ENCODE data around the gene MCU.
"Not testable (repeated sequence)": the region's sequence is repeated elsewhere in the genome, so short reads cannot be mapped to it uniquely, and the experiment has no call there.

The MCU gene

DNA sequence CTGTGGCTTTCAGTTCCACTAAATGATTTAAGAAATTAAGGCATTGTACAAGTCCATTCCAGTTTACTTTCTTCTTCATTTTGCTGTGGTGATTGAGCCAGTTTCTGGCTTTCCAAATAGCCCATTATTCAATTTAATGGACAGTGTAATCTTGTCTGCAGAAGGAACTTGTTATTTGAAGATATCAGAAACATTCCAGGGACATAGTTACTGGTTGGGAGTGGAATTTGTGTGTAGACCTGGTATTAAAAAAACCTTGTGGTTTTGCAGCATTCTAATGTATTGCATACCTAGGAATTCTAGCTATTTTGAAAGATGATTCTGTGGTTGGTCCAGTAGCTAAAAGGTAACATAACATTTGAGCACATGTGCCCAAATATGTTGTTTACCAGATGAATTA, 72.2 kb downstream of the MCU start:
- DNase-seq, result no peak

DNA sequence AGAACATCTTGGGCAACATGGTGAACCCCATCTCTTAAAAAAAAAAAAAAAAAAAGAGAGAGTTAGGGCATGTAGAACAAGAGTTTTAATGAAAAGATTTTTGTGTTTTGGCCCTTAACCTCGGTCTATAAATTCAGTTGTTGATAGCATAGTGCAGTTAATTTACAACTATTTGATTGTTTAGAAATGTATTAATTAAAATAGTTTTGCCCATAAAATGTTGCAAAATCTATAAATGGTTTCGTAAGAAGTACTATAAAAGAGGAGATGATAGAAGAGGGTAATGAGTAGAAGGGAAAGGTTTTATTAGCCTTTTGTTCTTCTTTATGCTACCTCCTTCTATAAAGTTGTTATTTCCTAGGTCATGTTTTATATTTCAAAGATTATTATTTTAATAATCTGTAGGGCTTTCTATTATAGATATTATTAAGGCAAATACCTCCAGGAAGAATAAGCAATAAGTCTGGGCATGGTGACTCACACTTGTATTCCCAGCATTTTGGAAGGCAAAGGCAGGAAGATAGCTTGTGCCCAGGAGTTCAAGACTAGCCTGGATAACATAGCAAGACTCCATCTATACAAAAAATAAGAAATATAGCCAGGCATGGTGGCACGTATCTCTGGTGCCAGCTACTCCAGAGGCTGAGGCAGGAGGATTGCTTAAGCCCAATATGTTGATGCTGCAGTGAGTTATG, 73.3 kb downstream of the MCU start:
- no peak for DNase-seq

GRCh38 chr10:72771195-72771594, 79.3 kb downstream of the MCU start:
- DNase-seq, result not testable (repeated sequence)

DNA sequence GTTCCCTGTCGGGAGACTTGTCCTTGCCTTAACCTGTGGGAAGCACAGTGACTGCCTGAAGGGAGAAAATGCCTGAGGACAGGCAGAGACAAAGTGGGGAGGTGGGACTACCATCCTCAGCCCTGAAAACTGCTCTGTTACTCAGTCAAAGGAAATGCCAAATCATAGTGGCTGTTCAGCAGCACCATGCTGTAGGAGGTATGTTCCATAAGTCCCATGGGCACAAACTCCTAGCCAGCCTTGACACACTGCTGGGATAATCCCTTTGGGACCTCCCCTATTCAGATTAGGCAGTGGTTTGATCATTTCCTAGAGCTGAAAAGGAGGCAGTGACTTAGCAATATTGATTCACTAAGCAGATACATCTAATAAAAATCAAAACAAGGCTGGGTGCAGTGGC, 80.1 kb downstream of the MCU start:
- DNase-seq, result no peak

DNA sequence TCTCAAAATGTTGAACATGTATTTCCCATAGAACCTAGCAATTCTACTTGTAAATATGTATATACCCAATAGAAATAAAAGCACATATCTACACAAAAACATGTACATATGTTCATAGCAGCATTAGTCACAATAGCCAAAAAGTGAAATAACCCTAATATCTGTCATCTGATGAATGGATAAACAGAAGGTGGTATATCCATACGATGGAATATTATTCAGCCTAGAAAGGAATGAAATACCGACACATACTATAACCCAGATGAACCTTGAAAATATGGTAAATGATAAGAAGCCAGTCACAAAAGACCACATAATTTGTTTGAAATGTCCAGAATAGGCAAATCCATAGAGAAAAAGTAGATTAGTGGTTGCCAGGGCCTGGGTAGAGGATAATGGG, 87.9 kb downstream of the MCU start:
- no peak for DNase-seq

DNA sequence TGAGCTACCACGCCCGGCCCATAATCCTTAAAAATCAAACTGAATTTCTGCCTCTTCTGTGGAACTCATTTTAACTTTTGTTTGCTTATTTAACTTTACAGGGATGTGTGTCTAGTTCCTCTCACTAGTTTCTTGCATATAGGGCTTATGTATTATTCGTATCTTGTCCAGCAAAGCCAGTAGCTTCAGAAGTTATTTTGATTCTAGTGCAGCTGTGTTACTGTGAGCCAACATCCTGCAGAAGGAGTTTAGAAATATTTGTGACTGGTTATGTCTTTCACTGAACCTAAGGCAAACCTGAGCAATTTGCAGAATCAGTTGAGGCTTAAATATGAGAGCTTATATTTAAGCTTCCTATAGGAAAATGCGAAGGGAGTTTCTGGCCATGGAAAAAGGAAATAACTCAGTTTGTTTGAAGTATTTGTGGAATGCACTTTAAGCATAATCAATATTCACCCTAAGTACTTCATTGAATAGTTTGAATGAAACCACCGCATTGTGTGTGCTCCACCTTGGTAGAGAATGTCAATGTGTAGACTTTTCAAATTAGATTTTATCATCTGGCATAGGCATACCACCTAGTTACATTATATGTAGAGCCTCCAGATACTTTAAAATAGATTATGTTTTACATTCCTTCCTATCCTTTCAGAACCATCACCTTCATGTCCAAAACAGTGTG, 90.8 kb downstream of the MCU start:
- DNase-seq, result no peak

DNA sequence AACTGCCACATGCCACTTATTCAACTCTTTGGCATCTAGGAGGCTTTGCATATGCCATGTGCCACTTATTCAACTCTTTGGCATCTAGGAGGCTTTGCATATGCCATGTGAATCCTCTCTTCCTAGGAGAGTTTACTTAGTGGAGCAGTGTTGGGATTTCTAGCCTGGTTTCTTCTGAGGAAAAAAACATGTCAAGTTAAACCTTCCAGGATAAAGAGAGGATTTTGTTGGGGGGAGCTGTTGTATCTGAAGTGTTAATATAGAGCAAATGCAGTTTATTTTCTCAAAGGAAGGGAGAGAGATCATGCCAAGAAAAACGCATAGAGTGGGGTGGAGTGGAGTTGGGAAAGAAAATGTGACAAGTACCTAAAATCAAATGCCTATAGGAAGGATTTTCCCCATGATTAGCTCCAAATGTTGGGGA, 91.5 kb downstream of the MCU start:
- DNase-seq, result no peak

- no peak for DNase-seq
Observed at GRCh38 chr10:72784551-72785351, 92.8 kb downstream of the MCU start.

- DNase-seq, result no peak
Observed at GRCh38 chr10:72785409-72785808, 93.5 kb downstream of the MCU start.

DNA sequence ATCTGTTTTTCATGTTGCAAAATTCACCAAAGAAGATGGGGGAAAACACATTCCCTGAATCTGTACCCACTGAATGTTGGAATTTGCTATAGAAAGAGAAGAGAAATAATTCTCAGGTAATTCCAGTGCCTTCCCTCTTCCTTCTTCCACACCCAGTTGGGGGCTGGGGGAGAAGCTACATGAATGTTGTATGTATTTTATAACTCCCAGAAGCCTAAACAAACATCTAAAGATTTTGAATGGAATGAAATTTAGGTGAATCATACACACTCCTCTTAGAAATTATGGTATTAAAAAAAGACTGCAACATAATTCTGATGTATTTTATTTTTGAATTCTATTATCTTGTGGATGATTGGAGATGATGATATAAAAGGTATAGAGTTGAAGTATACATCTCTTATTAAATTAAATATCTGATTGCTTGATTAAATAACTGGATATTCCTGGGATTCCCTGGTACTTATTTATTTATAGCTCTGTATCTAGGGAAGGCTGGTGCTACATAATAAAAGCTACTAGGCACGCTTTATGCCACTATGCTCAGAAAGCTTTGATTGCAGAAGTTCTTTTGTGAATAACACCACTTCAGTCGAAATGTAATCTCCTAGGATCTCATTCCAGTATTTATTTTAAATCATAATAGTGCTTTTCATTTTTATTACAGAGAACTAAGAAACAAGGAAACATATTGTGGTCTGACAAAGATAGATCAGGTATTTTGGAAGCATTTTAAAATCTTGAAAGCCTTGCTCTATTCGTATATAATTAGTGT, 98.5 kb downstream of the MCU start:
- no peak for DNase-seq

DNA sequence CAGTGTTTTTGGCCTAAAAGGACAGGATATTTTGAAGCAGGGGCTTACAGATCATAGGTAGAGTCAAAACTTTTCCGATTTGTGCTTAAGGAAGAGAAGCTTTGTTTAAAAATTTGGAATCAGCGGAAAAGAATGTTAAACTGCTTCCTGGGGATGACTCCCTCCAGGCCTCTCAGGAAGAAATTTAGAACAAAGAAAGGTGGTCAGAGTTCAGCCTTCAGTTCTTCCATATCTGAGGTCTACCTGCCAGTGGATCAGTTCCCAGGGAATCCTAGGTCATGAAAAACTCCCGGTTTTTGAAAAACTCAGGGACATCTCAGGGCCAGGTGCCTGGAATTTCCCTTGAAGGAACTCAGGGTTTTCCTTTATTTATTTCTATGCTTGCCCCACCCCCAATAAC, 100.3 kb downstream of the MCU start:
- DNase-seq, result no peak

GRCh38 chr10:72793752-72794151, 101.8 kb downstream of the MCU start:
- DNase-seq, result no peak

DNA sequence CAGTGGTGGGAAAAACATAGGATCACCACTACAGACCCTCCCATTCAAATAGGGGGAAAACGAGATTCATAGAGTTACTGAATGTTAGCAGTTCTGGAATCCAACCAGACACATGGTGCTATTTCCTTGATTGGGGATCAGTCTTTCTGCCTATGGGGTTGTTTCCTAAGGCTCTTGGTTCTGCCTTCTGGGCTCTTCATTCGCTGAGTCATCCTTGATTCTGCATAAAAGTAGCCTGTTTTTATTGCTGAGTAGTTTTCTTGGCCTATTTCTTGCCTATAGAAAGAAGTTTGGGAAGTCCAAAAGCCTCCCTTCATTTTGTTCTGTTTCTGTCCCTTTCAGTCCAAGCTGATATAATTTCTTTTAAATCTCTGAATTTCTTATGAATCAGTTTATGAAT, 102.3 kb downstream of the MCU start:
- no peak for DNase-seq

- no peak for DNase-seq
Observed at GRCh38 chr10:72796042-72796441, 104.1 kb downstream of the MCU start.

DNA sequence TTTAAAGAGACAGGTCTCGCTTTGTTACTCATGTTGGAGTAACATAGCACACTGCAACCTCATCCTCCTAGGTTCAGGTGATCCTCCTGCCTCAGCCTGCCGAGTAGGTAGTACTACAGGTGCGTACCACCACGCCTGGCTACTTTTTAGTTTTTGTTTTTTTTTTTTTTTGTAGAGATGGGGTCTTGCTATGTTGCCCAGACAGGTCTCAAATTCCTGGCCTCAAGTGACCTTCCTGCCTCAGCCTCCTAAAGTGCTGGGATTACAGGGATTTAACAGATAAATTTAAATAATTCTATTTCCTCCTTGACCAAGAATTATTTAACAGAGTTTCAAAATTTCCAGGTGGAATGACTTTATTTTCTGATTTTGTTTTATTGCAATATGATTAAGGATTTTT, 104.6 kb downstream of the MCU start:
- no peak for DNase-seq

DNA sequence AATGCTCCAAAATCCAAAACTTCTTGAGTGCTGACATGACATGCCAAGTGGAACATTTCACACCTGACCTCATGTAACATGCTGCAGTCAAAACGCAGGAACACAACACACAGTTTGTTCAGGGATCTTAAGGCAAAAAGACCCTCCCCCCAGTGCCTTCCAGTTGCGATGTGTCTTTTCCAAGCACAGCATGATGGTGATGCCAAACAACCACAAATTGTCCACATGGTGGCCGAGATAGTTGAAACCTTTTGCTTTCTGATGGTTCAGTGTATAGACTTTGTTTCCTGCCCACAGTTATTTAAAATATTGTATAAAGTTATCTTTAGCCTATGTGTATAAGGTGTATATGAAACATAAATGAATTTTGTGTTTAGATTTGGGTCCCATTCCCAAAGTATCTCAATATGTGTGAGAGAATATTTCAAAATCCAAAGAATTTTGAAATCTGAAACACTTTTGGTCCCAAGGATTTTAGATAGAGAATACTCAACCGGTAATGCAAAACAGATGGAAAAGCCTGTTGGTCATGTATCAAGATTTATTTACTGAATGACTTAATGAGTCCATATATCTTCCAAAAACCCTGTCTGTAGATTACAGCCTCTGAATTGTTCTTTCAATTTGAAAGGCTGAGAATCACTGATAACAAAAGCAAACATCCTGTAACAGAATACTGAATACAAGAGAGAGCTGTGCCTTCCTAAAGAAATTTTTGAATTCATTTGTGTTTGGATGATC, 108.2 kb downstream of the MCU start:
- DNase-seq, result peak; percentile 90

DNA sequence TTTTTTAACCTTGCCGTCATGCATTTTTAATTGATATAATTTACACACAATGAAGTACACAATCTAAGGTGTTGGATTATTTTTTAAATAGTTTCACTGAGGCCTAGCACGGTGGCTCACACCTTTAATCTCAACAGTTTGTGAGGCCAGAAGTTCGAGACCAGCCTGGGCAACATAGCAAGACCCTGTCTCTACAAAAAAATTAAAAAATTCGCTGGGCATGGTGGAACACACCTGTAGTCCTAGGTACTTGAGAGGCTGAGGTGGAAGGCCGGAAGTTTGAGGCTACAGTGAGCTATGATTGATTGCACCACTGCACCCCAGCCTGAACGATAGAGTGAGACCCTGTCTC, 108.8 kb downstream of the MCU start:
- DNase-seq, result no peak

DNA sequence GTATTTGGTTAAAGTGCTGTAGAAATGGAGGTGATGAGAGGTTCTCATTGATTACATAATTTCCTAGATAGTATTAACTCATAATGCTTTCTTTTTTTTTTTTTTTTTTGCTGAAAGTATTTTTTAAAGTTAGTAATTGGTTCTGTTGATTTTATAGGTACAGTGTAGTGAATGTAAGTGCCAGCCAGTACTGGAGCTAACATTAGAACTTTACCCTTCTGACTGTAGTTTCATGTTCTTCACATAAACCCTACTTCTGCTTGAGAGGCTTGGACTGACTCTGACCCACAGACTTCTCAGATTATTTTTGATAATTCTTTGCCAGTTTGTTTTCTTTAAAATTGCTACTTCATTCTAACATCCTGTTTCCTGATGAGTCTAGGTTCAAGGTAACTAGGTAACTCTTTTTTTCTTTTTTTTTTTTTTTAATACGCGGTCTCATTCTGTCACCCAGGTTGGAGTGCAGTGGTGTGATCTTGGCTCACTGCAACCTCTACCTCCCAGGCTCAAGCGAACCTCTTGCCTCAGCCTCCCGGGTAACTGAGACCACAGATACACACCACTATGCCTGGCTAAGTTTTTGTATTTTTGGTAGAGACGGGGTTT, 109.4 kb downstream of the MCU start:
- no peak for DNase-seq

DNA sequence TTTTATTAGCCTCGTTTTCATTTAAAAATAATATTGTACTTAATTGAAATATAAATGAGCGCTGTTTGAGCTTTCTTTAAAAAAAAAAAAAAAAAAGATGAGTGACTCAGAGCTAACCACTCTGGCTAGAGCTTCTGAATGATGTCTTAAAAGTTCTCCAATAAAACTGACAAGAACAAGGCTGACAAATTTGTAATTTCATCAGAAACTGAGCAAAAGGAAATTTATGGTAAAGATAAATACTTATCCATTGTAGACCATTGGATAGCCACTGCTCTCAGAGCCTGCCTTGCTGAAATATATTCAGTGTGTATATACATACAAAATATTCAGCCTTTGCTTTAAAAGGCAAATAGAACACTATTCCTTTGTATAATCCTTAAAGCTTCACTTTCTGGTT, 110.4 kb downstream of the MCU start:
- DNase-seq, result no peak

- no peak for DNase-seq
Observed at GRCh38 chr10:72802763-72803505, 111.0 kb downstream of the MCU start.

GRCh38 chr10:72808001-72808400, 116.1 kb downstream of the MCU start:
- DNase-seq, result peak; percentile 82
